T-helper 1 cell treated with Interleukin-12 subunit alpha and Interleukin-12 subunit beta and Interleukin-4 antibody, amounts not matched to agents 30 μg/mL and 1 μg/mL, for 36 hours (primary cell): ENCODE measurements around the gene ASPHD2.

Experiments used
- H3K27ac Mint-ChIP-seq: one replicate; pipeline ENCODE4 v1.8.0; 2021; ENCODE audit warnings: mild to moderate bottlenecking, mixed read lengths
- H3K27me3 Mint-ChIP-seq: one replicate; pipeline ENCODE4 v1.8.0; 2021; ENCODE audit warnings: low read depth, mixed read lengths
- H3K36me3 Mint-ChIP-seq: one replicate; pipeline ENCODE4 v1.8.0; 2021; ENCODE audit warnings: low read depth, mixed read lengths
- H3K4me1 Mint-ChIP-seq: one replicate; pipeline ENCODE4 v1.8.0; 2021; ENCODE audit warnings: low read depth, mixed read lengths
- H3K4me3 Mint-ChIP-seq: one replicate; pipeline ENCODE4 v1.8.0; 2021; ENCODE audit warnings: mild to moderate bottlenecking, moderate library complexity, mixed read lengths
- H3K9me3 Mint-ChIP-seq: one replicate; pipeline ENCODE4 v1.8.0; 2021; ENCODE audit warnings: mixed read lengths

ASPHD2 gene, protein sequence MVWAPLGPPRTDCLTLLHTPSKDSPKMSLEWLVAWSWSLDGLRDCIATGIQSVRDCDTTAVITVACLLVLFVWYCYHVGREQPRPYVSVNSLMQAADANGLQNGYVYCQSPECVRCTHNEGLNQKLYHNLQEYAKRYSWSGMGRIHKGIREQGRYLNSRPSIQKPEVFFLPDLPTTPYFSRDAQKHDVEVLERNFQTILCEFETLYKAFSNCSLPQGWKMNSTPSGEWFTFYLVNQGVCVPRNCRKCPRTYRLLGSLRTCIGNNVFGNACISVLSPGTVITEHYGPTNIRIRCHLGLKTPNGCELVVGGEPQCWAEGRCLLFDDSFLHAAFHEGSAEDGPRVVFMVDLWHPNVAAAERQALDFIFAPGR

DNA sequence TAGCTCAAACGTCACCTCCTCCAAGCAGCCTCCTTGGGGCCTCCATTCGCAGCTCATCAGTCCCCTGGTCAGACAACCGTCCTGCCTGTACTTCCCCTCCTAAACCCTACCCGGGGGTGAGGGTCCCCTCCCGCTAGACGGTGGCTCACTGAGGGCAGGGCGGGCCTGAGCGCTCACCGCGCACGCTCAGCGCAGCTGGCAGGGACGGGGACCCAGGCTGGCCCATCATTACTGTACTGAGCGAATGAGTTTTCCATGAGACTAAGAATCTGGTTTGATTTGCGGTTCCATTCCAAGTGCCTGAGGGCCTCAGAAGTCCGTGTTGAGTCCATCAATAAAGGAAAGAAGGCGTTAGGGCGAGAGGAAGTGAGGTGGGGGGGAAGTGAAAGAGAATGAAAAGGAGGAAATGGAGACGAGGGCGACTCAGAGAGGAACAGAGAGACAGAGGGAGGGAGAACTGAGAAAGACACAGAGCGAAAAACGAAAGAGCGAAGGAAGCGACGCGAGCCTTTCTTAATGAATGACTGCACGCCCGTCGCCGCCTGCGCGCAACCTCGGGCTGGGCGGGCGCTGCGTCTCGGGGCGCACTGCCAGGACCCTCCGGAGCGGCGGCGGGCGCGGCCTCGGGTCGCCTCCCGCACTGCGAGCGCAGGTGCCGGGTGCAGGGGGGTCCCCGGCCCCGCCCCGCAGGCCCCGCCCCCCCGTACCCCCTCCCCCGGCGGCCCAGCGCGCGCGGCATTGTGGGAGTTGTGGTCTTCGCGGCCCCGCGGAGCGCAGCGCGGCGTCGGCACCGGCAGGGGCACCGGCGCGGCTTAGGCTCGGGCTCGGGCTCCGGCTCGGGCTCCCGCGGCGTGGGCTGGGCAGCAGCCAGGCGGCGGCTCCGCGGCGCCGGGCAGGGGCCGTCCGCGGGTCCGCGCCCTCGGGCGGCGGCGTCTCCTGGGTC, at the start of gene ASPHD2:
Gene ASPHD2 (plus strand): TSS at position 746 of the 943 bp plus-strand sequence. CDS start 4,356 bp downstream, outside the sequence.
- peaks cover under 1% of the 10 kb centered on the region for H3K9me3 Mint-ChIP-seq
- H3K27ac Mint-ChIP-seq, result peak within 1 kb of the TSS; percentile 100
- peaks cover 5% of the 10 kb centered on the region for H3K27me3 Mint-ChIP-seq
- H3K4me3 Mint-ChIP-seq, result peak within 1 kb of the TSS; percentile 100
- H3K36me3 Mint-ChIP-seq, result peaks cover 13% of the 10 kb centered on the region
- H3K4me1 Mint-ChIP-seq, result peaks cover 48% of the 10 kb centered on the region

DNA sequence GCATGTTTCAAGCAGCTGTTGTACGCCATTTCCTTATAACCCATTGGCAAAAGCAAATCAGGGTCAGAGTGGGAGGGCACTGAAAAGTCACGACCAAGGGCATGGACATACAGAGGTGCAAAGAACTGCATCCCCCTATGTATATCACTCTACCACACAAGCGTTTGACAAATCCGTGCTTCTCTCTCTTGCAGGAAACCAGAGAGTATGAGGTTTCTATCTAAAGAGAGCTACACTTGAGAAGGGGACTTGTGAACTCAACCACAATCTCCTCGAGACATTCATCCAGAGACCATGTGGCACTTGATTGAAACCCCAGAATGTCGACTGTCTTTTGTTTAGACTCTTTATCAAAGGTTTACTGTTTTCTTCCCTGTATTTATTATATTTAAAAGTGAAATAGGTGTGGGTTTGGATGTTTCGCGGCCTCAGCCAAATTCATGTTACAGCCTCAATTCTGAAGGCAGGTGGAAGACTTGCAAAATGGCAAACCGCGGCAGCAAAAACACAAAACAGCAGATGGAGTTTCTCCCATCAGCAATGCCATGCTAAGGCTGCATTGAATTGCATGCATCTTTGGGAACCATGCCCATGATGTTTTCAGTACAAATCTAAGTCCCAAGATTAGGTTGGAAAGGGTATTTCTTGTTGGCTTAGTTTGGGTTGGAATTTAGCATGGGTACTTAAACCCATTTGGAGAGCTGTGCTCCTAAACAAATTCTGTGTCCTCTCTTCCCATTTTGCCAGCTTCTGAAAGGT, 48.8 kb upstream of the ASPHD2 start:
- Mint-ChIP-seq H3K9me3 (peaks cover 9% of the 10 kb centered on the region), H3K4me3 (no peak overlapping the region), H3K27ac (no peak overlapping the region), H3K36me3 (no peaks in the 10 kb centered on the region), H3K27me3 (peaks cover 53% of the 10 kb centered on the region), H3K4me1 (peaks cover 7% of the 10 kb centered on the region)

DNA sequence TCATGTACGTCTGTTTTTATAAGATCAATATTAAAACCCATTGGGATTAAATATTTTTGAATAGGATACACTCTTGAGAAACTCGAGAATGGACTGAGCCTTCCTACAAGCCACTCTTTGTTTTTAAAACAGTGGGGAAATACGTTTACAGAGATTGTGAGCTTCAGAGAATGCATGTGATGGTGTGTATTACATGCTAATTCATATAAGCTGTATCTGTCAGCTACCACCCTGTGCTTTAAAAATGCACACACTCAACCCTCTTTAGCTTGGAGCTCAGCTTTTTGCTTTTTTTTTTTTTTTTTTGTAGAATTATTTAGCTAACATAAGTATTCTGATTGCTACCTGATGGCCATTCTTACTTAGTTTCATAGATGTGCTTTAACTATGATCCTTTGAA, 46.3 kb upstream of the ASPHD2 start:
- H3K27ac Mint-ChIP-seq, result no peak overlapping the region
- H3K9me3 Mint-ChIP-seq, result peaks cover 9% of the 10 kb centered on the region
- no peak overlapping the region for H3K4me3 Mint-ChIP-seq
- no peaks in the 10 kb centered on the region for H3K36me3 Mint-ChIP-seq
- H3K27me3 Mint-ChIP-seq, result peaks cover 56% of the 10 kb centered on the region
- peaks cover under 1% of the 10 kb centered on the region for H3K4me1 Mint-ChIP-seq

DNA sequence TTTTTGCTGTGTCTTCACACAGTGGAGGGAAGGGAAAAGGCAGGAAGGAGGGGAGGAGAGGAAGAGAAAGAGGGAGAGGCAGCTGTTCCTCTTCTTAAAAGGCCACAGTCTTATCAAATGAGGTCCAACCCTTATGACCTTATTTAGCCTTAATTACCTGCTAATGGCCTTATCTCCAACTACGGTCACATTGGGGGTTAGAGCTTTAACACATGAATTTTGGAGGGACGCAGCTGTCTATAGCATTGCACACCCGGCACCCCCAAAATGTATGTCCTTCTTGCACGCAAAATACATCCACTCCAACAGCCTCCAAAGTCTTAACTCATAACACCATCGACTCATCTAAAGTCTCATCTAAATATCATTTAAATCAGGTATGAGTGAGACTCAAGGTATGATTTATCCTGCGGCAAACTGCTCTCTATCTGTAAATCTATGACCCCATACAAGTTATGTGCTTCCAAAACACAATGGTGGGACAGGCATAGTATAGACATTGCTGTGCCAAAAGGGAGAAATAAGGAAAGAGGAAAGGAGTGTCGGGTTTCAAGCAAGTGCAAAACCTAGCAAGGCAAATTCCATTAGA, 45.0 kb upstream of the ASPHD2 start:
- H3K27me3 Mint-ChIP-seq, result peaks cover 53% of the 10 kb centered on the region
- H3K9me3 Mint-ChIP-seq, result peaks cover 5% of the 10 kb centered on the region
- H3K27ac Mint-ChIP-seq, result no peak overlapping the region
- H3K4me3 Mint-ChIP-seq, result no peak overlapping the region
- H3K4me1 Mint-ChIP-seq, result no peaks in the 10 kb centered on the region
- H3K36me3 Mint-ChIP-seq, result no peaks in the 10 kb centered on the region

DNA sequence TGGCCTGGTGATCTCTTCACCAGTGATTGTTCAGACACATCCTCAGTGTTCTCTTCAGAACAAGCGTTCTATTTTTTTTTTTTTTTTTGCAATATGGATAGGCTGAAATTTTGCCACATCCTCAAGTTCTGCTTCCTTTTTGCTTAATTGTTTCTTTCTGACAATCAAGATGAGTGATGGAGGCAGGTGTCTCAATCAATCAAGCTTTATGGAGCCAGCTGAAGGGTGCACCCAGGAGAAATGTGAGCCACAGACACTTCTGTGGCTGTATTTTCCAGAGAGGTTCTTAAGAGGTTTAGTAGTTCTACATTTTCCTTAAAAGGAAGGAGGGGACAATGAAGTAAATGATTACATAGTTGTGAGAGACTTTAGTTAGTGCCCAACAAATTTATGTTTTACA, 43.9 kb upstream of the ASPHD2 start:
- no peak overlapping the region for H3K27ac Mint-ChIP-seq
- no peaks in the 10 kb centered on the region for H3K4me1 Mint-ChIP-seq
- no peaks in the 10 kb centered on the region for H3K9me3 Mint-ChIP-seq
- H3K27me3 Mint-ChIP-seq, result peaks cover 47% of the 10 kb centered on the region
- no peak overlapping the region for H3K4me3 Mint-ChIP-seq
- no peaks in the 10 kb centered on the region for H3K36me3 Mint-ChIP-seq

DNA sequence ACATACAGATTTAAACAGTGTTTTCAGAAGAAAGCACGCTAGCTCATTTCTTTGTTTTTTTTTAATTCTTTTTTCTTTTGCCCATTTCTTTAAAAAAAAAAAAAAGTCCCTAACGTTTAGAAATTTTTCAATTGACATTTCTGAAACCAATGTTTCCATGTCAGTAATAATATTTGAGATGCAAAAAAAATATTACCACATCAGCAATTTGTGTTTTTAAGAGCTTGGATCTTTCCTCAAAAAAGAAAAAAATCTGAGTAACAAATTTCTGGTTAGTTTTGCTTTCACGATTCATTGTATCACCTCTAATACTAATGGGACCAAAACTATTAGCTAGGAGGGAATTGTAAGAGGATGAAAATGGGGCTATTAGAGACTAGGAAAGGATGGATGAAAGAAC, 39.9 kb upstream of the ASPHD2 start:
- H3K27ac Mint-ChIP-seq, result no peak overlapping the region
- no peak overlapping the region for H3K4me3 Mint-ChIP-seq
- peaks cover 33% of the 10 kb centered on the region for H3K27me3 Mint-ChIP-seq
- H3K36me3 Mint-ChIP-seq, result no peaks in the 10 kb centered on the region
- H3K4me1 Mint-ChIP-seq, result no peaks in the 10 kb centered on the region
- H3K9me3 Mint-ChIP-seq, result no peaks in the 10 kb centered on the region

DNA sequence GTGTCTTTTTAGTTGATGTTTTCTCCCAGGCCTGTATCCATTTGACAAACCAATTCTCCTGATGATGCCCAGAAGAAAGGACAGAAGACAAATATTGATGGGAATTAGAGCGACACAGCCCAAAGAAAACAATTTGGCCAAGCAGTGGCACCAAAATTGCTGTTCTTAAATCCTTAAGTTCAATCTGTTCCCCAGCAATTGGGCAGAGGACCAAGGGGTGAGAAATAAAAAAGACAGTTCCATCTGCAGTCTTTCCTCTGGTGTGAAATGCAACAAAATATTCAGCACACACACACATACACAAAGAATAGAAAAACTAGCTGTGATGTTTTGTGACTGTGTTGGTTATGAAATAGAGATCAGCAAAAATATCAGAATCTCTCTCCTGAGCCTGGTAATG, 38.0 kb upstream of the ASPHD2 start:
- Mint-ChIP-seq H3K9me3 (no peaks in the 10 kb centered on the region), H3K27me3 (peaks cover 25% of the 10 kb centered on the region), H3K4me3 (no peak overlapping the region), H3K4me1 (no peaks in the 10 kb centered on the region), H3K27ac (no peak overlapping the region), H3K36me3 (no peaks in the 10 kb centered on the region)

DNA sequence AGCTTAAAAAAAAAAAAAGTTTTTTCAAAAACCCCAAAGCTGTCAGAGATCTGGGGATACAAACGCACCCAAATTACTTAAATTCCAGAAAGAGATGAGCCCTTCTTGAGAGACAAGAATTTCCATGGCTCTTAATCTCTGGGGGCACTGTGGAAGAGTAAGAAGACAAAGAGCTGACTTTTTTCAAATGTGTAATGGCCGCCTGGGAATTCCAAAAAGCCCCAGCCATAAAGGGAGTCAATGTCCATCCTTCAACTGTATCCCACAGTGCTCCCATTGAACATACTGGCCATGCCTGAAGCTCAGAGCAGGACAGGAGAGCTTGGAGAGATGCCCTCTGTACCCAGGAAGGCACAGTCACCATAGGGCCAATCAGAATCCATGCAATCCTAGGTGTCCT, 37.4 kb upstream of the ASPHD2 start:
- Mint-ChIP-seq H3K9me3 (no peaks in the 10 kb centered on the region), H3K27ac (no peak overlapping the region), H3K4me3 (no peak overlapping the region), H3K27me3 (peaks cover 25% of the 10 kb centered on the region), H3K4me1 (no peaks in the 10 kb centered on the region), H3K36me3 (no peaks in the 10 kb centered on the region)

DNA sequence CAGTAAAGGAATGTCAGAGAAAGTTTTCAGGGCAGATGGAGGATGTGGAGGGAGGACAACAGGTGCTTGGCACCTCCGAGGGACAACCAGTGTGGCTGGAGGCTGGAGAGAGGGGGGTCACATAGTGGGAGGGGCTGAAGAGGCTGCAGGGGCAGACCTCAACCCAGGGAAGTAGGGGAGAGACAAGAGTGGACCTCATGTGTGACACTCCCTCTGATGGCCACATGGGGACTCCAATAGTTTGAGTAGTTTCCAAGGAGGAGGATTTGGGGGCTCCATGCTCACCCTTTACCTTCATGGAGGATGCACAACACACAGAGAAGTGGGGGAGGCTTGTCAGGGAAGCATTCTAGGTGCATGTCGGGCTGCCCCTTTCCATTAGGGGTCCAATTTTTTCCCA, 35.1 kb upstream of the ASPHD2 start:
- Mint-ChIP-seq H3K9me3 (no peaks in the 10 kb centered on the region), H3K4me1 (peaks cover 1% of the 10 kb centered on the region), H3K4me3 (no peak overlapping the region), H3K27ac (no peak overlapping the region), H3K36me3 (no peaks in the 10 kb centered on the region), H3K27me3 (peaks cover 15% of the 10 kb centered on the region)

DNA sequence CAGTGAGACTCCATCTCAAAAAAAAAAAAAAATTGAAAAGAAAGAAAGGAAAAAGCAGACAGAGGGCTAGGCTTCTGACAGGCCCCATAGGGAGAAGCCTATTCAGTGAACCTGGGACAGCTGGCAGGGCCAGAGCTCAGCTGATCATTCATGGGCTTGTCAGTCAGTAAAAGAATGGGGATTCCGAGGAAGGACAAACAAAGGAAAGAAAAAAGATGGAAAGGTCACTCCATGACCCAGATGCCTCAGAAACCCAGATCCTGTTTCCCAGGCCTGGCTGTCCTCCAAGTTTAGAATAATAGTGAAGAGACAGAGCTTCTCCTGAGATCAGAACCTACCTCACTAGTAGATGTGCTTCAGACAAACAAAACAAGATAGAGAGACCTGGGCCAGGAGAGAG, 34.3 kb upstream of the ASPHD2 start:
- no peak overlapping the region for H3K4me3 Mint-ChIP-seq
- H3K27me3 Mint-ChIP-seq, result peaks cover 15% of the 10 kb centered on the region
- H3K4me1 Mint-ChIP-seq, result peaks cover 1% of the 10 kb centered on the region
- H3K9me3 Mint-ChIP-seq, result no peaks in the 10 kb centered on the region
- H3K36me3 Mint-ChIP-seq, result no peaks in the 10 kb centered on the region
- H3K27ac Mint-ChIP-seq, result no peak overlapping the region

DNA sequence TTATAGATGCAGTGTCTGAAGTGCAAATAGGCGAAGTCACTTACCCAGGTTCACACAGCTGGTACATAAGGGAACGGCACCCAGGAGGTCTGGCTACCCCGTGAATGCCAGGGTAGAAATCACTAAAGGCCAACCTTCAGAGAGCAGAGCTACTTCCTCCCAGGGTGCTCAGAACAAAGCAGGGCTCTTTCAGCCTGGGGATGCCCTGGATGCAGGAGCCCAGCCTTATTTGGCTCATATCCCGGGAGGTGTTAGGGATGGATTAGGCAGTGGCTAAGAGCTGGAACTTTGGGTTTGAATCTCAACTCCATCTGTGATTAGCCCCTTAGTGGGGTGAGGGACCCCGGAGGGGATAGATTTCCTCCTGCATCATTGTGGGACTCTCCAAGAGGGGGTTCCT, 33.1 kb upstream of the ASPHD2 start:
- H3K27me3 Mint-ChIP-seq, result peaks cover 12% of the 10 kb centered on the region
- H3K4me1 Mint-ChIP-seq, result peaks cover 1% of the 10 kb centered on the region
- H3K4me3 Mint-ChIP-seq, result no peak overlapping the region
- no peaks in the 10 kb centered on the region for H3K36me3 Mint-ChIP-seq
- H3K27ac Mint-ChIP-seq, result no peak overlapping the region
- no peaks in the 10 kb centered on the region for H3K9me3 Mint-ChIP-seq

DNA sequence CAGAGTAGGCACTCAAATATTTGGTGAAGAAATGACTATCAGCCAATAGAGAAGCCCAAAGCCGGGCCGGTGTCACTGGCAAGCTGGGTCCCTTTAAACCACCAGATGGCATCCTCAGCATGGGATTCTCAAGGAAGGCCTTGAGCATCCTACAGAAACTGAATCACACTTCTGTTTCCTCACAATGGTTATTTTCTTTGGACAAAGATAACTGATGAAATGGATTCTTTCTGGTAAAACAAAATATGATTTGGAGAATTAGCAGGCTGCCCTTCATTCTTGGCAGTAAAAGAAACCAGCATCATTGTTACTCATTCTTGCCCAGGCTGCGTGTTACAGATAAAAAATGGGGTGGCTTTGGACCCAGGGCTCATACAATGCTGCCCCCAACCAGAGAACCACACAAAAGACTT, 30.3 kb upstream of the ASPHD2 start:
- H3K4me3 Mint-ChIP-seq, result no peak overlapping the region
- H3K4me1 Mint-ChIP-seq, result peaks cover 1% of the 10 kb centered on the region
- peaks cover 6% of the 10 kb centered on the region for H3K27me3 Mint-ChIP-seq
- H3K27ac Mint-ChIP-seq, result no peak overlapping the region
- no peaks in the 10 kb centered on the region for H3K9me3 Mint-ChIP-seq
- no peaks in the 10 kb centered on the region for H3K36me3 Mint-ChIP-seq

DNA sequence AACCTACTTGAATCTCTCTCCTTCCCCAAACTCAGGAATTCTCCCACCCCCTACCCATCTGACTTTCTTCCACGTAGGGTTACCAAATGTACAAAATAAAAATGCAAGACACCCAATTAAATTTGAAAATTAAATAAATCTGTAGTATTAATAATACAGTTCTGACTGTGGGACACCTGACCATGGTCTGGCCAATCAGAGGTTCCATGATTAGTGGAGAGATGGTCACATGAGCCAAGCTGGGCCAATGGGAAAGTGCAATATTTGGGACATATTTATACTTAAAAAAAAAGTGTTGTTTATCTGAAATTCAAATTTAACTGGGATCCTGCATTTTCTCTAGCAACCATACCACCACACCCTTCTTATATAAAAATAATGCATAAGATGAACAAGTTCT, 29.8 kb upstream of the ASPHD2 start:
- Mint-ChIP-seq H3K36me3 (no peaks in the 10 kb centered on the region), H3K27me3 (peaks cover 3% of the 10 kb centered on the region), H3K9me3 (no peaks in the 10 kb centered on the region), H3K27ac (no peak overlapping the region), H3K4me3 (no peak overlapping the region), H3K4me1 (peaks cover 3% of the 10 kb centered on the region)

DNA sequence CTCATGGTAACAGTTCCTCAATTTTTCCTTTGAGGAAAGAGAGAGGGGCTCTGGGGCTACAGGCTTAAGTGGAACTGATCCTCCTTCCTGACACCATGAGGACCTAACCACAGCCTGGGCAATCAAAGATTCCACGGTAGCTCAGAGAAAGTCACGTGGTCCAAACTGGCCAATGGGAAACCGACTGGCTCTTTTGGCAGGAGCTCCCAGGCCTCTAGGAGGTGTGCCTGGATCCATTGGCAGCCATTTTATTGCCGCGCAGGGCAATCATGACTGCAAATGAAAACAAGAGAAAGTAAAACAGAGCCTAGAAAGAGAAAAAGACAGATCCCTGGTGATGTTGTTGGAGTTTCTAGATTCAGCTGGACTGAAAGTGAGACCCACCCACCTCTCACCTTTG, 27.3 kb upstream of the ASPHD2 start:
- no peaks in the 10 kb centered on the region for H3K36me3 Mint-ChIP-seq
- H3K27ac Mint-ChIP-seq, result no peak overlapping the region
- H3K4me1 Mint-ChIP-seq, result peaks cover 10% of the 10 kb centered on the region
- H3K4me3 Mint-ChIP-seq, result no peak overlapping the region
- H3K27me3 Mint-ChIP-seq, result peaks cover 3% of the 10 kb centered on the region
- H3K9me3 Mint-ChIP-seq, result no peaks in the 10 kb centered on the region
